SK-MEL-5 (cell line): ENCODE measurements around the gene ERCC8. TPM values are rescaled to one million over a fixed set of nuclear protein-coding genes. Genes with fewer than 3 reads are reported as not detected.

Experiments
- DNase-seq: peaks from one replicate; pipeline ENCODE4 v3.0.0-alpha.2; 2016; ENCODE audit warnings: low read depth, low spot score
- in situ Hi-C: cut with HindIII; loops from 2 replicates; pipeline ENCODE4 v1.10.0; 2016; ENCODE audit warnings: low sequenced_read_pairs, high pct_unique_total_duplicates, low pct_unique_long_range_greater_than_20kb
- total RNA-seq: library from RNA; depleted of rRNA; stranded (reverse); fragments of >200 nt; shearing (Covaris generic); gene quantifications from 2 replicates; pipeline ENCODE4 v1.2.3, GENCODE V29; 2014

The ERCC8 gene
- total RNA-seq, 1 experiment from 2014 or later: 13.6 TPM

GRCh38 chr5:60852940-60853339 lies 91.9 kb downstream of the ERCC8 start:
- in situ Hi-C loops: no loop called here
- no peak for DNase-seq

DNA sequence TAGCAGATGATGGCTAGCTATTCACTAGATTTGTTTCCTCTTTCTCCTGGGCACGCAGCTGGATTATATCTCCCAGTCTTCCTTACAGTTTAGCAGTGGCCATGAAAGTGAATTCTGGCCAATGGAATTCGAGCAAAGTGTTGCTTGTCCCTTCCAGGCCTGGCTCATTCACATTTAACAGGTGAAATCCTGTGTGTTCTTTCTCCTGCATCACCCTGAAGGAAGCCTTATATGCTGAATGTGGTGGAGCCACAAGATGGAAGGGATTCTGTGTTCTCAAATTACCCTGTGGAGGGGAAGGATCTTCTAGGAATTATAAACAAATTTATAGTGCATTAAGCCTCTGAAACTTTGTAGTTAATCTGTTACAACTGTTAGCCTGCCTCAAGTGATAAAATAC lies 92.6 kb downstream of the ERCC8 start:
- no peak for DNase-seq
- in situ Hi-C loops: no loop called here

DNA sequence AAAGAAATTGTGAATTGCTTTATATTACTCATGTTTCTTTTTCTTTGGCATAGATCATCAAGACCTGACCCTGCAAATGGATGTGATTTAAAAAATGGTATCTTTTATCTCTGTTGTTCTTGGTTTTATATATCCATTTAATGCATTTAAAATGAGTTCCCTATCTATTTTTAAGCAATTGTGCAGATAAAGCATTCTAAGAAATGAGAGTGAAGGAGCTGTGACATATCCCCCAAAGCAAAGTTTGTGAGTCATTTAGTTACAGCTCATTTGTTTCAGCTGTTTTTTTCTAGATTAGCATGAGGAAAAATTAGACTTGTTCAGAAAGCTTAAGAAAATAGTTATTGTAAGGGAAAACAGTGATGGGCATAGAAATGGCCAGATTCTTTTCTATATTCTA lies 93.2 kb downstream of the ERCC8 start:
- in situ Hi-C loops: no loop called here
- DNase-seq: no peak

DNA sequence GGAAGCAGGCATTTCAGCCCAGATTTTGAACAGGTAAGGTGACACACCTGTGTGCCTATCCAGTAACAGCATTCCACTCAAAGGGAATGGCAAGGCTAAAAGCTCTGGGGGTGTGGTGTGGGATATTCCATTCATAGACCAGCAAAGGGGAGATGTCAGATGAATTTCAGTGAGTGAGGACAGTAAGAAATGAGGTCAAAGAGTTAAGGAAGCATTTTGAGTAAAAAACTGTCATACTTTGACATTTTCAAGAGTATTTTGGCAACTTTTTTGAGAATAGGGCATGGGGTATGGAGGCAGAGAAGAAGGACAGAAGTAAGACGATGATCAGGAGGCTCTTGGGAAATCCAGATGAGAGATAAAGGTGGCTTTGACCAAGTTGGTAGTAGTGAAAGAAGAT lies 98.6 kb downstream of the ERCC8 start:
- no peak for DNase-seq
- in situ Hi-C loops: no loop called here

GRCh38 chr5:60843936-60844905 lies 100.6 kb downstream of the ERCC8 start, which contains the start of gene ELOVL7:
ELOVL7 (minus strand) TSS chr5:60844269; CDS start chr5:60787397, 56,872 bp downstream.
- peak; percentile 65 for DNase-seq
- in situ Hi-C loops: no loop called here

GRCh38 chr5:60843386-60843935 lies 101.4 kb downstream of the ERCC8 start:
- DNase-seq: no peak

GRCh38 chr5:60842871-60843385 lies 101.9 kb downstream of the ERCC8 start:
- no peak for DNase-seq
- in situ Hi-C loops: no loop called here

More at GRCh38 chr5:60843386-60843935, 101.4 kb downstream of the ERCC8 start:
- in situ Hi-C loops: no loop called here

DNA sequence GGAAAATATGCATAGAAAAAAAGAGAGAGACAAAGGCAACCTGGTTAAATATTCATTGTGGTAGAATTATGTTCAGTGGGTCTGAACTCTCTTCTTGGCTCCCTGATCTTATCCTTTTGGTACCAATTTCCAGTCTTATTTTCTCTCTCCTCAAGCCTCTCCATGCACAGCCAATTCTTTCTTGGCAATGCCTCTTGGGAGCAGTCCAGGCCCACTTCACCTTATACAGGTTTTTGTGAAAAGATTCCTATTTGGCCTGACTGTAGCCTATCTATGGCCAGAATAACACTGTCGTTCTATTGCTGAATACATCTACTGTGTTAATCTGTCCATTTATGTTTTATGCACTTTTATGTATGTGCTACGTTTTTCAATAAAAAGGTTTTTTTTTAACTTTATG lies 103.5 kb downstream of the ERCC8 start:
- in situ Hi-C loops: no loop called here
- DNase-seq: no peak

GRCh38 chr5:60836131-60836530 lies 108.7 kb downstream of the ERCC8 start:
- in situ Hi-C loops: no loop called here
- DNase-seq: no peak

GRCh38 chr5:60835554-60835953 lies 109.3 kb downstream of the ERCC8 start:
- no peak for DNase-seq
- in situ Hi-C loops: no loop called here

GRCh38 chr5:60833520-60833919 lies 111.3 kb downstream of the ERCC8 start:
- no peak for DNase-seq
- in situ Hi-C loops: no loop called here

DNA sequence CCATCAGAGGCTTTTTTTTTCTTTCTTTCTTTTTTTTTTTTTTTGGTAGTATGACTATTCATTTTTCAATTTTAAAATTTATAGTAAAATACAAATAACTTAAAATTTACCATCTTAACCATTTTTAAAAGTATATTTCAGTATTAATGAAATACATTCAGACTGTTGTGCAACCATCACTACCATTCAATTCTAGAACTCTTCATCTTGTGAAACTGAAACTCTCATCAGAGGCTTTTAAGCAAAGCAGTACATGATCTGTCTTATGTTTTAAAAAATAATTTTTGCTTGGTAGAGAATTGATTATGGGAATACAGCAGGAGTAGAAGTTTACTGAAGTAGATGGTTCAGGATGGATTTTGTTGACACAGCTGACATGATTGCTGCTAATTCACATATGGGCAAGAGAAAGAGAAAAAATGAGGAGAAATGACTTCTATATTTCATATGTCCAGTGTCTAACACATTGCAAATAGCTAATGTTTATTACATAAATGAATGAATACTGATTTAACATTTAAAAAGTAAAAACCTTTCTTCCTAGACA lies 114.2 kb downstream of the ERCC8 start:
- in situ Hi-C loops: no loop called here
- no peak for DNase-seq

- DNase-seq: no peak
- in situ Hi-C loops: no loop called here
Measured at GRCh38 chr5:60829490-60830266, 115.2 kb downstream of the ERCC8 start.

- in situ Hi-C loops: no loop called here
- DNase-seq: no peak
Measured at GRCh38 chr5:60827201-60827600, 117.7 kb downstream of the ERCC8 start.

GRCh38 chr5:60826653-60827052 lies 118.2 kb downstream of the ERCC8 start:
- no peak for DNase-seq
- in situ Hi-C loops: no loop called here
